Measurements from ENCODE around the gene ATN1. TPM values are rescaled to one million over a fixed set of nuclear protein-coding genes. Genes with fewer than 3 reads are reported as not detected.

ATN1 gene
- total RNA-seq, 2 donors from 2014 or later = 75.3 to 83.1 TPM

GRCh38 chr12:6961695-6962284 is 34.0 kb downstream of the ATN1 start:
- intact Hi-C loops (cut with DNase I) = loop anchor here in 1 of 2 donors (2.0 kb wide), 1 partner anchor 17 kb away; the partner anchor contains the start of gene C12orf57

GRCh38 chr12:6962285-6963015 is 34.7 kb downstream of the ATN1 start:
- ATAC-seq (no peak), DNase-seq (peak; percentile 31)
- intact Hi-C loops (cut with DNase I) = no loop called here

More at GRCh38 chr12:6961695-6962284, 34.0 kb downstream of the ATN1 start:
- DNase-seq (peak; percentile 77), ATAC-seq (peak; percentile 38 to 50)

GRCh38 chr12:6963016-6963731 is 35.4 kb downstream of the ATN1 start:
- intact Hi-C loops (cut with DNase I) = no loop called here
- DNase-seq (no peak), ATAC-seq (no peak)

- peak; percentile 33 for DNase-seq
- intact Hi-C loops (cut with DNase I) = loop anchor here in 1 of 2 donors (2.0 kb wide), 1 partner anchor 41 kb away; no protein-coding TSS in a partner anchor
- ATAC-seq = no peak
These were observed 36.1 kb downstream of the ATN1 start for GRCh38 chr12:6963791-6964413.

- ATAC-seq = no peak
- intact Hi-C loops (cut with DNase I) = loop anchor here in 1 of 2 donors (2.0 kb wide), 1 partner anchor 42 kb away; no protein-coding TSS in a partner anchor
- no peak for DNase-seq
These were observed 36.9 kb downstream of the ATN1 start for GRCh38 chr12:6964605-6965025.

- ATAC-seq = peak; percentile 69 to 76
- intact Hi-C loops (cut with DNase I) = loop anchor here in 1 of 2 donors (2.0 kb wide), 1 partner anchor 42 kb away; no protein-coding TSS in a partner anchor
These were observed 37.4 kb downstream of the ATN1 start for GRCh38 chr12:6965026-6965661.

GRCh38 chr12:6965714-6966113 is 38.0 kb downstream of the ATN1 start:
- ATAC-seq (no peak), DNase-seq (peak; percentile 5)
- intact Hi-C loops (cut with DNase I) = loop anchor here in 1 of 2 donors (2.0 kb wide), 1 partner anchor 43 kb away; no protein-coding TSS in a partner anchor

More at GRCh38 chr12:6965026-6965661, 37.4 kb downstream of the ATN1 start:
- peak; percentile 91 for DNase-seq

- intact Hi-C loops (cut with DNase I) = no loop called here
- peak; percentile 1 for DNase-seq
- ATAC-seq = no peak
These were observed 38.6 kb downstream of the ATN1 start for GRCh38 chr12:6966351-6966750.

- peak; percentile 14 for DNase-seq
- intact Hi-C loops (cut with DNase I) = no loop called here
- ATAC-seq = no peak
These were observed 39.9 kb downstream of the ATN1 start for GRCh38 chr12:6967651-6968100.

GRCh38 chr12:6968426-6968825 is 40.7 kb downstream of the ATN1 start:
- intact Hi-C loops (cut with DNase I) = no loop called here
- DNase-seq = peak; percentile 16
- ATAC-seq = no peak

GRCh38 chr12:6970096-6970527 is 42.4 kb downstream of the ATN1 start:
- DNase-seq (peak; percentile 49), ATAC-seq (peak; percentile 30 to 39)
- intact Hi-C loops (cut with DNase I) = no loop called here

- ATAC-seq = no peak
These were observed 46.4 kb downstream of the ATN1 start for GRCh38 chr12:6974180-6974579.

GRCh38 chr12:6975297-6976032 is 47.7 kb downstream of the ATN1 start:
- intact Hi-C loops (cut with DNase I) = no loop called here
- DNase-seq (no peak), ATAC-seq (no peak)

More at GRCh38 chr12:6974180-6974579, 46.4 kb downstream of the ATN1 start:
- intact Hi-C loops (cut with DNase I) = no loop called here
- DNase-seq = no peak

- DNase-seq (no peak), ATAC-seq (no peak)
- intact Hi-C loops (cut with DNase I) = no loop called here
These were observed 49.9 kb downstream of the ATN1 start for GRCh38 chr12:6977653-6978052.

- no peak for DNase-seq
- ATAC-seq = no peak
- intact Hi-C loops (cut with DNase I) = no loop called here
These were observed 50.4 kb downstream of the ATN1 start for GRCh38 chr12:6978188-6978587.

GRCh38 chr12:6978611-6979011 is 50.9 kb downstream of the ATN1 start:
- DNase-seq (no peak), ATAC-seq (peak in 1 of 2 donors; percentile 49)
- intact Hi-C loops (cut with DNase I) = no loop called here

- no peak for DNase-seq
- intact Hi-C loops (cut with DNase I) = no loop called here
- peak in 1 of 2 donors; percentile 43 for ATAC-seq
These were observed 51.3 kb downstream of the ATN1 start for GRCh38 chr12:6979021-6979420.

GRCh38 chr12:6979453-6979852 is 51.7 kb downstream of the ATN1 start:
- DNase-seq = no peak
- no peak for ATAC-seq
- intact Hi-C loops (cut with DNase I) = no loop called here

All from left cardiac atrium (tissue), 4 donors.